Mucosa of descending colon (tissue), 3 donors: ENCODE results near the gene MAST1. TPM values are rescaled to one million over a fixed set of nuclear protein-coding genes. Genes with fewer than 3 reads are reported as not detected.

ENCODE experiments used
- ATAC-seq: fragments of 200-7000 bp; cut with Tn5 transposase; one replicate; pipeline ENCODE4 v1.9.1; 2020; ENCODE audit warnings: mild to moderate bottlenecking, moderate library complexity
- DNase-seq, 3 donors: peaks; one replicate each; pipeline ENCODE4 v3.0.0-alpha.2; 2020
- H3K36me3 ChIP-seq: fragments of 200-600 bp; one replicate; pipeline ENCODE4 v1.8.0; 2021; ENCODE audit warnings: low read depth, mild to moderate bottlenecking
- H3K4me1 ChIP-seq: fragments of 200-600 bp; one replicate; pipeline ENCODE4 v1.8.0; 2021; ENCODE audit warnings: low read depth, mild to moderate bottlenecking
- H3K4me3 ChIP-seq: fragments of 200-600 bp; one replicate; pipeline ENCODE4 v1.8.0; 2021; ENCODE audit warnings: mild to moderate bottlenecking
- H3K9me3 ChIP-seq: fragments of 200-600 bp; one replicate; pipeline ENCODE4 v1.8.0; 2021; ENCODE audit warnings: mild to moderate bottlenecking
- intact Hi-C, 2 donors: fragments of 100-400 bp; cut with DNase I in 1 of 2; cut with micrococcal nuclease in 1 of 2; formaldehyde crosslinking; loops; one replicate each; pipeline versions ENCODE4 v1.11.0 to v1.11.1; 2022; cut with DNase I, micrococcal nuclease
- microRNA-seq: library from miRNA; unstranded; fragments of <30 nt; microRNA quantifications from one replicate; pipeline ENCODE4, GENCODE V29; 2019
- total RNA-seq, 3 donors: library from RNA; stranded (reverse); fragmentation: NEBNext Ultra II Directional in 2 of 3; extraction: Animal tissue kit (Norgen Biotek cat#: 25700) in 2 of 3; gene quantifications; one replicate each; pipeline versions ENCODE4 v1.2.1 to v1.2.4, GENCODE V29; 2021 to 2023
- TF ChIP-seq, protein P1 (sequence below): fragments of 200-600 bp; IDR thresholded peaks from one replicate; pipeline ENCODE4 v1.8.0; 2022; ENCODE audit warnings: antibody characterized with exemption, mild to moderate bottlenecking
- donor health status: DM: no; HTN: no; CAD: no; lungs with moderate emphysema.
- donor health status: DM: no; HTN: no; CAD: no.
- donor health status: DM: no; HTN: yes; CAD: no.

The MAST1 gene
- total RNA-seq, 3 donors from 2014 or later = 0.69 to 4.1 (median 1.2) TPM

DNA sequence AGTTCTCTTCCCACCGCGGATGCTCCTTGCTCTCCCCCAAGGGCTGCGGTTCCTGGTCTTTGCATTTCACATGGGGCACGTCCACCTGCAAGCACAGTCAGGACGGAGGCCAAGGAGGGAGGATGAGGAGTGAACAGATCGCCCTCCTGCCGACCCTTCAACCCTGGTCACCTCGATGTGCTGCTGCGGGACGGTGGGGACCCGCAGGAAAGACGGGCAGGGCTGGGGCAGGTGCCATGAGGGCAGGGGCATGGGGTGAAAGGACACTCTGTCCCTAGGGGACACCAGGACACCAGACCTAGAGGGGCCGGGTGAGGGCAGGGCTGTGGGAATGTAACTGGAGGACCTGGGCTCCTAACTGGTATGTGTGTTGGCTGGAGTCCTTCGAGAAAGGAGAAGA is 79.9 kb downstream of the MAST1 start:
- H3K36me3 ChIP-seq = peaks cover 5% of the 10 kb centered on the region
- DNase-seq = no peak
- TF ChIP-seq, protein P1, sequence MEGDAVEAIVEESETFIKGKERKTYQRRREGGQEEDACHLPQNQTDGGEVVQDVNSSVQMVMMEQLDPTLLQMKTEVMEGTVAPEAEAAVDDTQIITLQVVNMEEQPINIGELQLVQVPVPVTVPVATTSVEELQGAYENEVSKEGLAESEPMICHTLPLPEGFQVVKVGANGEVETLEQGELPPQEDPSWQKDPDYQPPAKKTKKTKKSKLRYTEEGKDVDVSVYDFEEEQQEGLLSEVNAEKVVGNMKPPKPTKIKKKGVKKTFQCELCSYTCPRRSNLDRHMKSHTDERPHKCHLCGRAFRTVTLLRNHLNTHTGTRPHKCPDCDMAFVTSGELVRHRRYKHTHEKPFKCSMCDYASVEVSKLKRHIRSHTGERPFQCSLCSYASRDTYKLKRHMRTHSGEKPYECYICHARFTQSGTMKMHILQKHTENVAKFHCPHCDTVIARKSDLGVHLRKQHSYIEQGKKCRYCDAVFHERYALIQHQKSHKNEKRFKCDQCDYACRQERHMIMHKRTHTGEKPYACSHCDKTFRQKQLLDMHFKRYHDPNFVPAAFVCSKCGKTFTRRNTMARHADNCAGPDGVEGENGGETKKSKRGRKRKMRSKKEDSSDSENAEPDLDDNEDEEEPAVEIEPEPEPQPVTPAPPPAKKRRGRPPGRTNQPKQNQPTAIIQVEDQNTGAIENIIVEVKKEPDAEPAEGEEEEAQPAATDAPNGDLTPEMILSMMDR = no peak
- no peak overlapping the region for H3K4me3 ChIP-seq
- ATAC-seq = no peak
- intact Hi-C loops = no loop called here
- H3K9me3 ChIP-seq = no peaks in the 10 kb centered on the region
- H3K4me1 ChIP-seq = peaks cover 10% of the 10 kb centered on the region

DNA sequence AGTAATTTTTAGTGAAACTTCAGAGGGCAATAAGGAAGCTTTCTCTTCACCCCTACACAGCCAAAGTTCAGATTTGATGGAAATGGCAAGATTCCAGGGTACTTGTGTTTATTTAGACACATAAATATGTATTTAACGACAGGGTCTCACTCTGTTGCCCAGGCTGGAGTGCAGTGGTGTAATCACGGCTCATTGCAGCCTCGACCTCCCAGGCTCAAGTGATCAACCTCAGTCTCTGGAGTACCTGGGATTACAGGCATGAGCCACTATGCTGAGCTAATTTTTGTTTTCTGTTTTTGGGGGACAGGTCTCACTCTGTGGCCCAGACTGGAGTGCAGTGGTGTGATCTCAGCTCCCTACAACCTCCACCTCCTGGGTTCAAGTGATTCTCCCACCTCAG is 82.7 kb downstream of the MAST1 start:
- no peak overlapping the region for H3K4me3 ChIP-seq
- DNase-seq = no peak
- TF ChIP-seq, protein P1 = no peak
- peaks cover 8% of the 10 kb centered on the region for H3K4me1 ChIP-seq
- no peaks in the 10 kb centered on the region for H3K9me3 ChIP-seq
- peaks cover 7% of the 10 kb centered on the region for H3K36me3 ChIP-seq
- intact Hi-C loops = no loop called here
- no peak for ATAC-seq

DNA sequence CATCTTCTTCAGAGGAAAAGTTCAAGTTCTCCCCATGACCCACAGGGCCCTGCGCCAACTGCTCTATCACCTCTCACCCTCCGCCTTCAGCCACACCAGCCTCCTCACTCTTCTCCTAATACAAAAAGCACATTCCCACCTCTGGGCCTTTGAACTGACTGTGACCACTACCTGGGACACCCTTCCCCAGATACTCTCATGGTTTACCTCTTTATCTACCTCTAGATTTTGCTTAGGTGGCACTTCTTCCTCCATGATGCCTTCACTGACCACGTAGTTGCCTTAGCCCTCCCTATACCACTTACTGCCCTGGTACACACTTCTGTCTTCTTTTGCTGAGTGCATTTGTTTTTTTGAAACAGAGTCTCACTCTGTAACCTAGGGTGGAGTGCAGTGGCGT is 84.6 kb downstream of the MAST1 start:
- intact Hi-C loops = no loop called here
- TF ChIP-seq, protein P1 = no peak
- Histone ChIP-seq H3K36me3 (peaks cover 7% of the 10 kb centered on the region), H3K4me1 (peaks cover 8% of the 10 kb centered on the region), H3K4me3 (no peak overlapping the region), H3K9me3 (no peaks in the 10 kb centered on the region)
- DNase-seq = no peak
- no peak for ATAC-seq

Small RNAs within 50 kb of the gene (microRNA-seq; reads per million reads assigned to microRNA genes)
- gene MIR5695 (not detected), gene MIR6794 (not detected)

Other genes with a start within 250 kb of the MAST1 start
- gene ZNF490, start 227.7 kb upstream of the MAST1 start, total RNA-seq = 10 to 100 TPM in 1 of 3 donors, 1 to 10 TPM in 2; 8.6 to 11.3 (median 8.8) TPM
- gene ZNF791, start 227.6 kb upstream of the MAST1 start, total RNA-seq = 10 to 100 TPM; 22.5 to 29.7 (median 26.9) TPM
- gene MAN2B1, start 171.8 kb upstream of the MAST1 start, total RNA-seq = 100 to 1,000 TPM in 1 of 3 donors, 10 to 100 TPM in 2; 92.7 to 104 (median 96.6) TPM
- 10 to 100 TPM in 1 of 3 donors, 1 to 10 TPM in 2; 6.4 to 13.4 (median 7.4) TPM for gene WDR83, start 171.7 kb upstream of the MAST1 start, total RNA-seq
- gene DHPS, start 156.6 kb upstream of the MAST1 start, total RNA-seq = 10 to 100 TPM; 71.4 to 91.4 (median 88.9) TPM
- not detected for gene GNG14, start 150.5 kb upstream of the MAST1 start, total RNA-seq
- 1 to 10 TPM; 6.0 to 8.9 (median 7.8) TPM for gene FBXW9, start 141.9 kb upstream of the MAST1 start, total RNA-seq
- 10 to 100 TPM; 48.9 to 73.3 (median 66.9) TPM for gene TNPO2, start 114.6 kb upstream of the MAST1 start, total RNA-seq
- 100 to 1,000 TPM; 122 to 164 (median 146) TPM for gene TRIR, start 103.8 kb upstream of the MAST1 start, total RNA-seq
- 10 to 100 TPM; 44.8 to 70.5 (median 50.0) TPM for gene GET3, start 101.0 kb upstream of the MAST1 start, total RNA-seq
- gene BEST2, start 86.7 kb upstream of the MAST1 start, total RNA-seq = 100 to 1,000 TPM in 1 of 3 donors, 10 to 100 TPM in 2; 29.0 to 167 (median 32.2) TPM
- 10 to 100 TPM; 52.2 to 91.9 (median 69.0) TPM for gene HOOK2, start 63.0 kb upstream of the MAST1 start, total RNA-seq
- gene JUNB, start 47.0 kb upstream of the MAST1 start, total RNA-seq = 100 to 1,000 TPM; 170 to 191 (median 191) TPM
- gene PRDX2, start 36.7 kb upstream of the MAST1 start, total RNA-seq = 100 to 1,000 TPM; 225 to 266 (median 256) TPM
- gene THSD8, start 36.4 kb upstream of the MAST1 start, total RNA-seq = 10 to 100 TPM in 1 of 3 donors, 1 to 10 TPM in 2; 1.5 to 10.4 (median 2.7) TPM
- 10 to 100 TPM in 1 of 3 donors, 1 to 10 TPM in 2; 5.5 to 12.4 (median 6.5) TPM for gene RNASEH2A, start 31.9 kb upstream of the MAST1 start, total RNA-seq
- gene RTBDN, start 3.9 kb upstream of the MAST1 start, total RNA-seq = 1 to 10 TPM in 1 of 3 donors, under 1 TPM in 1, not detected in 1; 0.87 to 1.7 TPM
- gene DNASE2, start 42.9 kb downstream of the MAST1 start, total RNA-seq = 10 to 100 TPM; 22.8 to 31.8 (median 30.3) TPM
- gene KLF1, start 48.7 kb downstream of the MAST1 start, total RNA-seq = not detected
- 10 to 100 TPM; 24.2 to 27.2 (median 24.7) TPM for gene GCDH, start 52.6 kb downstream of the MAST1 start, total RNA-seq
- 1 to 10 TPM in 1 of 3 donors, not detected in 2; 1.2 TPM for gene SYCE2, start 80.8 kb downstream of the MAST1 start, total RNA-seq
- 10 to 100 TPM; 44.1 to 54.0 (median 48.1) TPM for gene FARSA, start 95.2 kb downstream of the MAST1 start, total RNA-seq
- gene CALR, start 100.1 kb downstream of the MAST1 start, total RNA-seq = 100 to 1,000 TPM; 433 to 945 (median 637) TPM
- 100 to 1,000 TPM in 1 of 3 donors, 10 to 100 TPM in 2; 76.4 to 117 (median 81.4) TPM for gene RAD23A, start 107.3 kb downstream of the MAST1 start, total RNA-seq
- gene GADD45GIP1, start 118.7 kb downstream of the MAST1 start, total RNA-seq = 10 to 100 TPM in 2 of 3 donors, 1 to 10 TPM in 1; 10.0 to 16.4 (median 14.1) TPM
- gene DAND5, start 131.1 kb downstream of the MAST1 start, total RNA-seq = 1 to 10 TPM in 1 of 3 donors, under 1 TPM in 1, not detected in 1; 0.34 to 1.1 TPM
- gene NFIX, start 157.0 kb downstream of the MAST1 start, total RNA-seq = 100 to 1,000 TPM in 1 of 3 donors, 10 to 100 TPM in 2; 59.4 to 238 (median 64.6) TPM